Activated CD4-positive, alpha-beta T cell treated with anti-CD3 and anti-CD28 coated beads, Interleukin-2, amount 10 ng/mL, durations not matched to agents 7 days and 5 days (primary cell): ENCODE results near the gene GPBP1L1. TPM values are rescaled to one million over a fixed set of nuclear protein-coding genes. Genes with fewer than 3 reads are reported as not detected.
"Not testable (repeated sequence)": the region's sequence is repeated elsewhere in the genome, so short reads cannot be mapped to it uniquely, and the experiment has no call there.

Experiments used
- CTCF ChIA-PET: fragments of 350-600 bp; sonication (Branson Sonifier 250); formaldehyde crosslinking; loops from one replicate; lab custom pipeline; 2021; ENCODE audit warnings: antibody characterized with exemption; lab: Charles Lee
- POLR2A ChIA-PET: fragments of 350-600 bp; sonication (Branson Sonifier 250); formaldehyde crosslinking; loops from one replicate; lab custom pipeline; 2021; ENCODE audit warnings: antibody characterized with exemption; lab: Charles Lee
- DNase-seq: peaks from one replicate; pipeline ENCODE4 v3.0.0-alpha.2; 2020
- H3K27ac Mint-ChIP-seq: one replicate; pipeline ENCODE4 v1.8.0; 2021; ENCODE audit warnings: mild to moderate bottlenecking, moderate library complexity, mixed read lengths
- H3K27me3 Mint-ChIP-seq: one replicate; pipeline ENCODE4 v1.8.0; 2021; ENCODE audit warnings: mixed read lengths
- H3K36me3 Mint-ChIP-seq: one replicate; pipeline ENCODE4 v1.8.0; 2021; ENCODE audit warnings: low read depth, mixed read lengths
- H3K4me1 Mint-ChIP-seq: one replicate; pipeline ENCODE4 v1.8.0; 2021; ENCODE audit warnings: mixed read lengths
- H3K4me3 Mint-ChIP-seq: one replicate; pipeline ENCODE4 v1.8.0; 2021; ENCODE audit warnings: mild to moderate bottlenecking, moderate library complexity, mixed read lengths
- H3K9me3 Mint-ChIP-seq: one replicate; pipeline ENCODE4 v1.8.0; 2021; ENCODE audit warnings: mixed read lengths
- total RNA-seq, 2 experiments: library from RNA; stranded (reverse); gene quantifications; one replicate each; pipeline ENCODE4 v1.2.3, GENCODE V29; 2021

Gene GPBP1L1
- total RNA-seq, 2 experiments from 2014 or later = 117 to 124 TPM

DNA sequence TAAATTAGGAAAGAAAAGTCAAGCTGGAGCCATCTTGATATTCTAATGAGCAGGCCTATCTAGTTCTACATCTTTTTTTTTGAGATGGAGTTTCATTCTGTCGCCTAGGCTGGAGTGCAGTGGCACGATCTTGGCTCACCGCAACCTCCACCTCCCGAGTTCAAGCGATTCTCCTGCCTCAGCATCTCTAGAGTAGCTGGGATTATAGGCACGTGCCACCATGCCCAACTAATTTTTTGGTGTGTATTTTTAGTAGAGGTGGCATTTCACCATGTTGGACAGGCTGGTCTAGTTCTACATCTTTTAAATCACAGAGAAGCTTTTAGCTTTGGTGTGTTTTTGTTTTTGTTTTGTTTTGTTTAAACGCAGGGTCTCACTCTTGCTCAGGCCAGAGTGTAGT is 8.5 kb upstream of the GPBP1L1 start:
- DNase-seq = no peak
- Mint-ChIP-seq H3K4me1 (peaks cover 12% of the 10 kb centered on the region), H3K27me3 (no peaks in the 10 kb centered on the region), H3K27ac (no peak overlapping the region), H3K9me3 (no peaks in the 10 kb centered on the region), H3K36me3 (peaks cover 41% of the 10 kb centered on the region), H3K4me3 (no peak overlapping the region)
- CTCF ChIA-PET = interaction anchor here (0.6 to 1.4 kb wide), 3 partner anchors 9 to 135 kb away, joined by 3 to 4 read pairs (median 3); partner anchors contain the start of gene GPBP1L1
- POLR2A ChIA-PET = no interaction called here

- H3K4me3 Mint-ChIP-seq = not testable (repeated sequence)
- CTCF ChIA-PET = interaction anchor here (1.4 kb wide), 1 partner anchor 12 kb away, joined by 3 read pairs; no protein-coding TSS in a partner anchor
Observed at GRCh38 chr1:45693811-45694210, 7.5 kb upstream of the GPBP1L1 start.

GRCh38 chr1:45687754-45688740 is 1.7 kb upstream of the GPBP1L1 start, which contains the start of gene TMEM69:
Gene TMEM69, plus strand, starts transcription at chr1:45688181. Its CDS starts 2,888 bp downstream, at chr1:45691069.
- ChIA-PET POLR2A (no interaction called here), CTCF (interaction anchor here (0.9 to 1.3 kb wide), 2 partner anchors 11 to 388 kb away, joined by 3 read pairs; no protein-coding TSS in a partner anchor)
- Mint-ChIP-seq H3K27ac (peak within 1 kb of the TSS; percentile 98), H3K27me3 (no peaks in the 10 kb centered on the region), H3K36me3 (peaks cover 22% of the 10 kb centered on the region), H3K4me3 (peak within 1 kb of the TSS; percentile 96), H3K4me1 (peaks cover 36% of the 10 kb centered on the region), H3K9me3 (no peaks in the 10 kb centered on the region)
- DNase-seq = peak; percentile 86

More at GRCh38 chr1:45693811-45694210, 7.5 kb upstream of the GPBP1L1 start:
- DNase-seq, H3K27me3 Mint-ChIP-seq, H3K9me3 Mint-ChIP-seq, H3K27ac Mint-ChIP-seq, POLR2A ChIA-PET: not testable (repeated sequence)
- Mint-ChIP-seq H3K4me1 (peaks cover 18% of the 10 kb centered on the region), H3K36me3 (peaks cover 37% of the 10 kb centered on the region)

- peak overlapping the region; percentile 98 for H3K27ac Mint-ChIP-seq
- peak overlapping the region; percentile 96 for H3K4me3 Mint-ChIP-seq
- ChIA-PET POLR2A (interaction anchor here (1.1 kb wide), 1 partner anchor 41 kb away, joined by 3 read pairs; no protein-coding TSS in a partner anchor), CTCF (interaction anchor here (0.6 to 1.0 kb wide), 3 partner anchors 37 to 387 kb away, joined by 3 to 4 read pairs (median 3); no protein-coding TSS in a partner anchor)
- no peaks in the 10 kb centered on the region for H3K27me3 Mint-ChIP-seq
- H3K36me3 Mint-ChIP-seq = peaks cover 18% of the 10 kb centered on the region
- peak; percentile 98 for DNase-seq
- peaks cover 41% of the 10 kb centered on the region for H3K4me1 Mint-ChIP-seq
- H3K9me3 Mint-ChIP-seq = no peaks in the 10 kb centered on the region
Observed at GRCh38 chr1:45687014-45687753, 851 bp upstream of the GPBP1L1 start.

DNA sequence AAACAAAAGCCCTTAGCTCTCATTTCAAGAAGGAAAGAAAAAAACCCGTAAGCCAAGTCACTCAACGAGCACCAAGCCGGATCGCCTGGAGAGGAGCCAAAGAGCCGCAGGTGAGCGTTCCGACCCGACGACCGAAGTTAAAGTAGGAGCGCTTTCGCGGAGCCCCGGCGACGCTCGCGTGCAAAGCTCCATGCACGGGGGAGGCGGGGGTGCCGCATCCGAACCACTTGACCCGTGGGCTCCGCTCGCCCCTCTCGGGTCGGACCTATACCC is 382 bp downstream of the GPBP1L1 start:
- Mint-ChIP-seq H3K27ac (peak overlapping the region; percentile 98), H3K27me3 (no peaks in the 10 kb centered on the region), H3K9me3 (no peaks in the 10 kb centered on the region), H3K36me3 (peaks cover 14% of the 10 kb centered on the region), H3K4me1 (peaks cover 44% of the 10 kb centered on the region), H3K4me3 (peak overlapping the region; percentile 96)
- ChIA-PET CTCF (interaction anchor here (0.8 to 1.2 kb wide), 5 partner anchors 9 to 103 kb away, joined by 3 to 5 read pairs (median 3); no protein-coding TSS in a partner anchor), POLR2A (interaction anchor here (1.1 kb wide), 1 partner anchor 40 kb away, joined by 3 read pairs; no protein-coding TSS in a partner anchor)
- peak; percentile 65 for DNase-seq

DNA sequence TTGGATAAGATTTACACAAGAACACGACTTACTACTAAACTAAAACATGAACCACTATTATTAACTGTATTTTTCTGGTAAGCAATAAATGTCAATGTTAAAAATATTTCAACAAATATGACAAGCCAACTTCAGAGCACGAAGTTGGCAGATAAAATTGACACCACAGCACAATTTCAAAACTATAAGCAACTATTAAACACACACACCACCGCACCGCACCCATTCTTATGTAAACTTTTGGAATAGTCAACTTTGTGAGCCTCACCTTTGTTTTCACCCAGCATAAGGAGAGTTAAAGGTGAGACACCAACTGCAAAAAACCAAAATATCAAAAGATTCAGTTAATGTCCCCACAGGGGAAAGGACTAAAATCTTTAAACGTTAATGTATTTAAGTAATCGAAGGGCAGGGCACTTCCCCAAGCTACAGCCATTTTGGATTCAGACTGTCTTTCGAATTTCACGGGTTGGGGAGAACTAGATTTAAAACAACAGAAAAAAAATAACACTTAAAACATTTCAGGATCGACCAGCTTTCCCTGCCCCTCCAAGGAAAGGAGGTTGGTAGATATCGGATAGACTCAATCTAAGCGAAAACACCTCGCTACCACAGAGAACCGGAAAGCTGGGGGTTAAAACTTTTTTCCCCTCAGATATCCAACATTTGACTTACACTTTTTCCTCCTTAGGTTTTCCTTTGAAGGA is 872 bp downstream of the GPBP1L1 start:
- Mint-ChIP-seq H3K27me3 (no peaks in the 10 kb centered on the region), H3K4me1 (peaks cover 47% of the 10 kb centered on the region), H3K36me3 (peaks cover 12% of the 10 kb centered on the region), H3K9me3 (no peaks in the 10 kb centered on the region), H3K4me3 (peak overlapping the region; percentile 96), H3K27ac (peak overlapping the region; percentile 98)
- POLR2A ChIA-PET = no interaction called here
- peak; percentile 16 for DNase-seq
- CTCF ChIA-PET = interaction anchor here (0.5 to 1.2 kb wide), 4 partner anchors 11 to 653 kb away, joined by 3 to 5 read pairs (median 3); no protein-coding TSS in a partner anchor

DNA sequence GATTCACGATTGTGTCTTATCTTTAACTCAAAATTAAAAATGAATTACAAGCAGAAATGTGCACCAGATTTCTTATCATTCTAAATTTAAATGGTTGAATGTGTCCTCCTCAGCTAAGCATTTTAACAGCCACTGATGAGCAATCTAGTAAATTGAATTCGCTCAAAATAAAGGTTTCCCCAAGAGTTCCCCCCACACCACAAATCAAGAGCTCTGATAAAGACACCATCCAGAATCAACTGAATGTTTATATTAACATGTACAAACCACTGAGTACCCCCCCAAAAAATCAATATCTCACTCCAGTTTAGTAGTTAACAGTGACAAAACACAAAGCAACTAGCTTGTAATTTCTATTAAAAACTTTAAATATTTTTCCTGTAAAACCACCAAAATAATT is 1.9 kb downstream of the GPBP1L1 start:
- ChIA-PET POLR2A (interaction anchor here (0.7 kb wide), 1 partner anchor 9 kb away, joined by 3 read pairs; no protein-coding TSS in a partner anchor), CTCF (no interaction called here)
- Mint-ChIP-seq H3K4me3 (peak overlapping the region; percentile 96), H3K9me3 (no peaks in the 10 kb centered on the region), H3K4me1 (peaks cover 44% of the 10 kb centered on the region), H3K27ac (no peak overlapping the region), H3K36me3 (peaks cover 12% of the 10 kb centered on the region), H3K27me3 (no peaks in the 10 kb centered on the region)
- no peak for DNase-seq

GRCh38 chr1:45682942-45683341 is 3.4 kb downstream of the GPBP1L1 start:
- Mint-ChIP-seq H3K27ac (no peak overlapping the region), H3K4me1 (peaks cover 46% of the 10 kb centered on the region), H3K9me3 (no peaks in the 10 kb centered on the region), H3K36me3 (peaks cover 12% of the 10 kb centered on the region), H3K4me3 (no peak overlapping the region), H3K27me3 (no peaks in the 10 kb centered on the region)
- POLR2A ChIA-PET = no interaction called here
- CTCF ChIA-PET = no interaction called here
- DNase-seq = no peak

DNA sequence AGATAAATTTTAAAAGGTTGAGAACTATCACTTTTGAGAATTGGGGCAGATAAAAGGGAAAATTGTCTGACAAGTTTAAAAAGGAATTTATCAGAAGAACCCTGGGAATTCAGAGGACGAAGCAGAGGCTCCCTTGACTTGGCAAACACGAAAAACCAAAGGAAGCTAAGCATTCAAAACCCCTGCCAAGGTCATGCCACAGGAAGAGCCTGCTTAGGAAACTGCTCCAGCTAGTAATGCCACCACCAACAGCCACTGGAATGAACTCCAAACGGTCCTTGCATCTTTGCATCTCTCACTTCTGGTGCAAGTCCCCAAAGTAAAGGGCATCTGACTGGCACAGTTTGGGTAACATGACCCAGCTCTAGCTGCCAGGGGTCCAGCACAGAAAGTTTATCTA is 7.2 kb downstream of the GPBP1L1 start:
- Mint-ChIP-seq H3K4me3 (no peak overlapping the region), H3K27me3 (no peaks in the 10 kb centered on the region), H3K9me3 (no peaks in the 10 kb centered on the region), H3K27ac (no peak overlapping the region), H3K36me3 (peaks cover 15% of the 10 kb centered on the region), H3K4me1 (peaks cover 40% of the 10 kb centered on the region)
- DNase-seq = no peak
- ChIA-PET CTCF (interaction anchor here (0.9 kb wide), 1 partner anchor 281 kb away, joined by 3 read pairs; no protein-coding TSS in a partner anchor), POLR2A (no interaction called here)

DNA sequence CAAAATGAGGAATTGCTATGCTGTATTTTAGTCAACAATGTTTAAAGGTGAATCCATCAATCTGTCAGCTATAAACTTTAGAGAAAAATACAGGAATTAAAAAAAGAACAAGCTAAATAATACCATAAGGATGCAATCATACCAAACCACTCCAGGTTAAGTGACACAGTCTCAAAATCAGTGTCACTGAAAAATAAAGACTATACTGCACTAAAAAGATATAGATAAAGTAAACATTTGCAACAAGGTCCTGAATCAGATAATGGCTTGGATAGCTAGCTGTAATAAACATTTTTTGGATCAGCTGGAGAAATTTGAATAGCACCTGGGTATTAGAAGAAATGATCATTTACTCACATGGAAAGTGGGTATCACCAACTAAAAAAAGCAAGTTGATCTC is 7.8 kb downstream of the GPBP1L1 start:
- ChIA-PET POLR2A (no interaction called here), CTCF (interaction anchor here (0.6 to 0.9 kb wide), 3 partner anchors 46 to 823 kb away, joined by 3 read pairs; no protein-coding TSS in a partner anchor)
- H3K27ac Mint-ChIP-seq = no peak overlapping the region
- peaks cover 20% of the 10 kb centered on the region for H3K36me3 Mint-ChIP-seq
- H3K27me3 Mint-ChIP-seq = no peaks in the 10 kb centered on the region
- H3K4me1 Mint-ChIP-seq = peaks cover 40% of the 10 kb centered on the region
- no peak overlapping the region for H3K4me3 Mint-ChIP-seq
- H3K9me3 Mint-ChIP-seq = no peaks in the 10 kb centered on the region
- DNase-seq = no peak

- no peak overlapping the region for H3K4me3 Mint-ChIP-seq
- H3K9me3 Mint-ChIP-seq = no peaks in the 10 kb centered on the region
- H3K27ac Mint-ChIP-seq = no peak overlapping the region
- H3K27me3 Mint-ChIP-seq = no peaks in the 10 kb centered on the region
- peaks cover 40% of the 10 kb centered on the region for H3K4me1 Mint-ChIP-seq
- no peak for DNase-seq
- peaks cover 26% of the 10 kb centered on the region for H3K36me3 Mint-ChIP-seq
- POLR2A ChIA-PET = no interaction called here
- CTCF ChIA-PET = interaction anchor here (0.6 to 0.9 kb wide), 2 partner anchors 46 to 822 kb away, joined by 3 read pairs; no protein-coding TSS in a partner anchor
Observed at GRCh38 chr1:45677751-45678245, 8.5 kb downstream of the GPBP1L1 start.
